ENCODE measurements around the gene ATG16L1.

DNA sequence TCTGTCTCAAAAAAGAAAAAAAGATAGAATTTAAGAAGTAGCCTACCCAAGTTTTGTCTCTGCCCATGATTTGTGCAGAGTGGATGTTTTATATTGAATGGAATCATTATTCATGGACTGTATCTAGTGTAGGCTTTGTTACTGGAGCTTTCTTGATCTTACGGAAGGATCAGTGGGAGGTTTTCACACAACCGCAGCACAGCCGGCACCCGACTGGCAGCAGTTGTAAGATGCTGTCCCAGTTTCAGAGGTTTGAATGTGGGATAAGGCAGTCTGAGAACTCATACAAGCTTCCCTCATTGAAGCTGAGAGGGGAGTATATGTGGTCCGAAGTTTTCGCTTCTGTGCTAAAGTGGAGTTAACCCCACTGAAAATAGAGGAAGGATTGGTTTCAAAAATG, 36.4 kb downstream of the ATG16L1 start:
- TF ChIP-seq EZH2 (IDR thresholded peaks at IDR 0.05; ENCODE audit: borderline replicate concordance, control insufficient read depth, low read depth, low read length) = no peak
- TF ChIP-seq POLR2A (IDR thresholded peaks at IDR 0.05; ENCODE audit: low read depth, low read length) = no peak
- TF ChIP-seq RAD21 (IDR thresholded peaks at IDR 0.05; ENCODE audit: insufficient read depth, low read depth, low read length) = no peak
- TF ChIP-seq, protein P1, sequence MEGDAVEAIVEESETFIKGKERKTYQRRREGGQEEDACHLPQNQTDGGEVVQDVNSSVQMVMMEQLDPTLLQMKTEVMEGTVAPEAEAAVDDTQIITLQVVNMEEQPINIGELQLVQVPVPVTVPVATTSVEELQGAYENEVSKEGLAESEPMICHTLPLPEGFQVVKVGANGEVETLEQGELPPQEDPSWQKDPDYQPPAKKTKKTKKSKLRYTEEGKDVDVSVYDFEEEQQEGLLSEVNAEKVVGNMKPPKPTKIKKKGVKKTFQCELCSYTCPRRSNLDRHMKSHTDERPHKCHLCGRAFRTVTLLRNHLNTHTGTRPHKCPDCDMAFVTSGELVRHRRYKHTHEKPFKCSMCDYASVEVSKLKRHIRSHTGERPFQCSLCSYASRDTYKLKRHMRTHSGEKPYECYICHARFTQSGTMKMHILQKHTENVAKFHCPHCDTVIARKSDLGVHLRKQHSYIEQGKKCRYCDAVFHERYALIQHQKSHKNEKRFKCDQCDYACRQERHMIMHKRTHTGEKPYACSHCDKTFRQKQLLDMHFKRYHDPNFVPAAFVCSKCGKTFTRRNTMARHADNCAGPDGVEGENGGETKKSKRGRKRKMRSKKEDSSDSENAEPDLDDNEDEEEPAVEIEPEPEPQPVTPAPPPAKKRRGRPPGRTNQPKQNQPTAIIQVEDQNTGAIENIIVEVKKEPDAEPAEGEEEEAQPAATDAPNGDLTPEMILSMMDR (IDR thresholded peaks at IDR 0.05 in 2 of 3, conservative IDR thresholded peaks at IDR 0.05 in 1 of 3; ENCODE audit: control insufficient read depth in 2 of 3, extremely low read depth in 1 of 3, insufficient read depth in 1 of 3, low read depth in 3 of 3, low read length in 3 of 3) = no peak
- no peak for TF ChIP-seq NRF1 (conservative IDR thresholded peaks at IDR 0.05; ENCODE audit: low read depth, low read length)
- TF ChIP-seq SP1 (IDR thresholded peaks at IDR 0.05; ENCODE audit: low read depth, low read length) = no peak
- TF ChIP-seq SIN3A (IDR thresholded peaks at IDR 0.05; ENCODE audit: low read depth, low read length) = no peak
- no peak for TF ChIP-seq MXI1 (IDR thresholded peaks at IDR 0.05; ENCODE audit: low read depth, low read length)
- no peak for TF ChIP-seq SREBF1 (IDR thresholded peaks at IDR 0.05; ENCODE audit: low read length)
- TF ChIP-seq RBBP5 (conservative IDR thresholded peaks at IDR 0.05) = no peak
- no peak for TF ChIP-seq SUPT20H (IDR thresholded peaks at IDR 0.05; ENCODE audit: borderline replicate concordance, control insufficient read depth, low read depth, low read length)
- TF ChIP-seq, protein P2, sequence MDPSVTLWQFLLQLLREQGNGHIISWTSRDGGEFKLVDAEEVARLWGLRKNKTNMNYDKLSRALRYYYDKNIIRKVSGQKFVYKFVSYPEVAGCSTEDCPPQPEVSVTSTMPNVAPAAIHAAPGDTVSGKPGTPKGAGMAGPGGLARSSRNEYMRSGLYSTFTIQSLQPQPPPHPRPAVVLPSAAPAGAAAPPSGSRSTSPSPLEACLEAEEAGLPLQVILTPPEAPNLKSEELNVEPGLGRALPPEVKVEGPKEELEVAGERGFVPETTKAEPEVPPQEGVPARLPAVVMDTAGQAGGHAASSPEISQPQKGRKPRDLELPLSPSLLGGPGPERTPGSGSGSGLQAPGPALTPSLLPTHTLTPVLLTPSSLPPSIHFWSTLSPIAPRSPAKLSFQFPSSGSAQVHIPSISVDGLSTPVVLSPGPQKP (IDR thresholded peaks at IDR 0.05; ENCODE audit: low read depth, low read length) = no peak
- TF ChIP-seq NFYA (IDR thresholded peaks at IDR 0.05; ENCODE audit: borderline replicate concordance, low read depth, low read length) = no peak
